GM18499 (cell line): ENCODE results near the gene B3GALT6.
"Not testable (repeated sequence)": the region's sequence is repeated elsewhere in the genome, so short reads cannot be mapped to it uniquely, and the experiment has no call there.

ENCODE experiments used
- ATAC-seq: cut with Tn5 transposase; IDR thresholded peaks from one replicate; pipeline ENCODE4 v1.9.1; 2021; ENCODE audit warnings: moderate number of reproducible peaks; ENCODE audit not compliant: insufficient read depth, unreplicated experiment

B3GALT6 gene

DNA sequence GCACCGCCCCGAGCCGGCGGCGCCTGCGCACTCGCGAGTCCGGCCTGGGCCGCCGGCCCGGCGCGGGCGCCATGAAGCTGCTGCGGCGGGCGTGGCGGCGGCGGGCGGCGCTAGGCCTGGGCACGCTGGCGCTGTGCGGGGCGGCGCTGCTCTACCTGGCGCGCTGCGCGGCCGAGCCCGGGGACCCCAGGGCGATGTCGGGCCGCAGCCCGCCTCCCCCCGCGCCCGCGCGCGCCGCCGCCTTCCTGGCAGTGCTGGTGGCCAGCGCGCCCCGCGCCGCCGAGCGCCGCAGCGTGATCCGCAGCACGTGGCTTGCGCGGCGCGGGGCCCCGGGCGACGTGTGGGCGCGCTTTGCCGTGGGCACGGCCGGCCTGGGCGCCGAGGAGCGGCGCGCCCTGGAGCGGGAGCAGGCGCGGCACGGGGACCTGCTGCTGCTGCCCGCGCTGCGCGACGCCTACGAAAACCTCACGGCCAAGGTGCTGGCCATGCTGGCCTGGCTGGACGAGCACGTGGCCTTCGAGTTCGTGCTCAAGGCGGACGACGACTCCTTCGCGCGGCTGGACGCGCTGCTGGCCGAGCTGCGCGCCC lies at the start of gene B3GALT6:
TSS of gene B3GALT6 (plus strand) at position 30 of the 588 bp plus-strand sequence. CDS start at position 72, 42 bp downstream.
- no peak for ATAC-seq

DNA sequence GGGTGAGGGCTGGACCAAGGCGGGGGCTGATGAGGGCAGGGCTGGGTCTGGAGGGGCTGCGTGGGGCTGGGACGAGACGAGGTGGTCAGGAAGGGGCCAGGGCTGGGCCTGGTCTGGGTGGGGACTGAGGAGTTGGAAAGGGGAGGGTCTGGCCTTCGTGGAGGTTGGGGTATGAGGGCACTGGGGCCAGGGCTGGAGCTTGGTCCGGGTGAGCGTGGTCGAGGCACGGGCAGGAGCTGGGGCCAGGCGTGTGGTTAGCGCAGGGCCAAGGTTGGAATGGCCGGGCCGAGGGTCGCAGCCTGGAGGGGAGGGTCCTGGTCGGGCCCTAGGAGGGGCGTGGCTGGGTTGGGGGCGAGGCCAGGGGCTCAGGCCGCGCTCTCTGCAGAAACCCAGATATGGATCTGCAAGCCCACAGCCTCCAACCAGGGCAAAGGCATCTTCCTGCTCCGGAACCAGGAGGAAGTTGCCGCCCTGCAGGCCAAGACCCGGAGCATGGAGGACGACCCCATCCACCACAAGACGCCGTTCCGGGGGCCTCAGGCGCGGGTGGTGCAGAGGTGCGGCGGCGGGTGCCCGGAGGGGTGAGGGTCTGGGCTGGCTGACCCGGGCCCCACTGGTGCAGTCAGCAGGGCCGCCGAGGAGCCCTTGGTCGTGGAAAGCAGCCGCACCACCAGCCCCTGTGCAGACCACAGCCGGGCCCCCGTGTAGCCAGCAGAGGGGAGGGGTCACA lies 49.4 kb upstream of the B3GALT6 start:
- no peak for ATAC-seq

DNA sequence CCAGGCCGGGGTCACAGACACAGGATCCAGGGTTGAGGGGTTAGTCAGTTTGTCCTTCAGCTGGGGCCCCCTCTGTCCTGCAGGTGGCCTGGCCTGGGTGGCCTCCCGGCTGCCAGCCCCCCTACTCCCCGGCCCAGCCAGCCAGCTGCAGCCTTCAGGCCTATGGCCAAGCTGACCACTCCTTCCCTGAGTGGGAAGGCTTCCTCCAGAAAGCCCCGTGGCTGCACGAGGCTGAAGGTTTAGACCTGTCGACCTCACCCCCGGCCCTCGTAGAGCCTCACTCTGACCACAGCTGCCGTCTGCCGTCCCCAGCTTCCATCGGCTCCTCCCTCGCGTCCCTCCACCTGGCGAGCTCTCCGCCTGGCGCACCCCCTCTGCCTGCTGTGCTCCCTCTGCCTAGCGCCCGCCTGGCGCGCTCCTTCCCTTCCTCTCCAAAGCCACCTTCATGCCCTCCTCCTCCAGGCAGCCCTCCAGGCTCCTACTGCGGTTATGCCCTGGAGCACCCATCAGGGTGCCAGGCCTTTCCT lies 48.8 kb upstream of the B3GALT6 start:
- no peak for ATAC-seq

DNA sequence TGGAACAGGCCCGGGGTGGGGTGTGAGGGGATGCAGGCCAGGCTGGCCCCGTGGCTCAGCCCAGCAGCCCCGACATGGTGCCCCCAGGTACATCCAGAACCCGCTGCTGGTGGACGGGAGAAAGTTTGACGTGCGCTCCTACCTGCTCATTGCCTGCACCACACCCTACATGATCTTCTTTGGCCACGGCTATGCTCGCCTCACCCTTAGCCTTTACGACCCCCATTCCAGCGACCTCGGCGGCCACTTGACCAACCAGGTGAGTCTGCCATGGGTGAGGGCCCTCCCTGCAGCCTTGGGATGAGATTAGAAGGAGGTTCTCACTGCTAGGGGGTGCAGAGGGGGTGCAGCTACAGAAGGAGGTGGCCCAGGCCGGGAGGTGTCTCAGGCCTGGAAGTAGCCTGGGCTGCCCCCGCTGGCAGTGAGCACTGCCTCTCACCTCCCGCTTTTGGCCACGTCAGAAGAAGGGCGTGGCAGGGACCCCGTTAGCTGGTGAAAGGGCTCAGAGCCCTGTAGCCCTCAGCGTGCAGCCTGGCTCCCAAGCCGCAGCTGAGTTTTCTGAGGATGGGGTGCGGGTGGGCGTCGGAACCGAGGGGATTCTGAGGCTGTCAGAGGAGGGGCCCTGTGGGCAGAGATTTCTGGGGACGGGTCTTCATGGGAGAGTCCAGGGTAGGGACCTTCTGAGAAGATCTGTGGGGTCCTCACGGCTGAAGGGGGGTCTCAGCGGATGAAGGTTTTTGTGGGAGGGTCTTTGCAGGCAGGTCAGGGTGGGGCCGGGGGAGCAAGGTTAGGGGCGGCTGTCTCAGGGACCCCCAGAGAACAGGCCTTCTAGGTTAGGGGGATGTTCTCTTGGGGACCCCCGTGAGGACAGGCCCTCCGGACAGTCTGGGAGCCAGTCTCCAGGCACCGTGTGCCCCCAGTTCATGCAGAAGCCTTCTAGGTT lies 47.9 kb upstream of the B3GALT6 start:
- ATAC-seq: no peak

DNA sequence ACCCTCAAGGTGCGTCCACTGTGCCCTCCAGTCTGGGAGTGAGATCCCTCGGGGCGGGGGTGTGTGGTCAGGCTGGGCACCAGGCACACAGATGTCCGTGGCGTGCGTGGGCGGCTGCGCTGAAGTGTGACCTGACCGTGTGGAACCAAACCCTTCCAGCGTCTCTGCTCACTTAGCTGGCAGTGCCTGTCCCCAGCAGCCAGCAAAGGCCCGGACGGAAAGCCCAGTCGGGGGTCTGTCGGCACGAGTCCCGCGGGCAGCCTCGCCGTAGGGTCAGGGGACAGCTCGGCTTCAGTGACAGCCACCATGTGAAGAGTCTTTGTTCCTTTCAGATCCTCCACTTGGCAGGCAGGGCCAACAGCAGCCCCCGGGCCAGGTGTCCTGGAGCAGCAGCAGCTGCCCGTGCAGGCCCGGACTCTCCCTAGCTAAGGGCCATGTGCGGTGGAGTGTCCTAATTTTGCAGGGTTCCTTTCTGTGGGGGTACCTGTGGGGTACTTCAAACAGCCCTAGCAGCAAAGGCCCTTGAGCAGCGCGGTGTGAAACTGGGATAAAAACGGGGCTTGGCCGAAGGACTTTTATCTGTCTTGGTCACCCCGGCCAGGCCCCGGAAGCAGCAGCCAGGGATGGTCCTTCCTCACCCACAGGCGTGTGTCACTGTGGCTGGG lies 46.8 kb upstream of the B3GALT6 start:
- ATAC-seq: no peak

DNA sequence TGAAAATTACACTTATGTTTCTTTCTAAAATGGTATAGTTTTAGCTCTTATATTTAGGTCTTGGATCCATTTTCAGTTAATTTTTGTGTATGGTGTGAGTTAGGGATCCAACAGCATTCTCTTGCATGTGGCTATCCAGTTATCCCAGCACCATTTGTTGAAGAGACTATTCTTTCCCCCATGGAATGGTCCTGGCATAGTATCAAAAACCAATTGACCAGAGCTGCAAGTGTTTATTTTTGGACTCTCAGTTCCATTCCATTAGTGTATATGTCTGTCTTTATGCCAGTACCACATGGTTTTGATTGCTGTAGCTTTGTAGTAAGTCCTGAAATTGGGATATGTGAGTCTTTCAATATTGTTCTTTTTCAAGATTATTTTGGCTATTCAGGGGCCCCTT lies 44.1 kb upstream of the B3GALT6 start:
- ATAC-seq: no peak

DNA sequence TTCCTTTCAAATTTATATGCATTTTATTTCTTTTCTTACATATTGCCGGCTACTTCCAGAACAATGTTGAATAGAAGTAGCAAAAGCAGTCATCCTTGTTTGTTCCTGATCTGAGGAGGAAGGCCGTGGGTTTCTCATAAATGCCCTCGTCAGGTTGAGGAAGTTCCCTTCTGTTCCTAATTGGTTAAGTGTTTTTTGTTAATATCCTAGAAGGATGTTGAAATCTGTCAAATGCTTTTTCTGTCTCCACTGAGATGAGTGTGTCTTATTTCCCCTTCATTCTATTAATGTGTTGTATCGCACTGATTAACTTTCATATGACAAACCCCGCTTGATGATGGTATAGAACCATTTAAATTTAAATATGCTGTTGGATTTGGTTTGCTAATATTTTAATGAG lies 42.9 kb upstream of the B3GALT6 start:
- ATAC-seq: no peak

DNA sequence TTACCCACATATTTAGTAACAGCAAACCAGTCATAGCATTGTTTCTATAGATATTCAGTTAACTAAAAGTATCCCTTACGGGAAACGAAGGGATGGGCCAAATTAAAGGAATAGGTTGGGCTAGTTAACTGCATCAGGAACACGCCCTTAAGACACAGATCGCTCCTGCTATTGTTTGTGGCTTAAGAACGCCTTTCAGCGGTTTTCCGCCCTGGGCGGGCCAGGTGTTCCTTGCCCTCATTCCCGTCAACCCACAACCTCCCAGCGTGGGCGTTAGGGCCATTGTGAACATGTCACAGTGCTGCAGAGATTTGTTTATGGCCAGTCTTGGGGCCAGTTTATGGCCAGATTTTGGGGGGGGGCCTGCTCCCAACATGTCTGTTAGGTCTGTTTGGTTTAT lies 40.3 kb upstream of the B3GALT6 start:
- ATAC-seq: no peak

DNA sequence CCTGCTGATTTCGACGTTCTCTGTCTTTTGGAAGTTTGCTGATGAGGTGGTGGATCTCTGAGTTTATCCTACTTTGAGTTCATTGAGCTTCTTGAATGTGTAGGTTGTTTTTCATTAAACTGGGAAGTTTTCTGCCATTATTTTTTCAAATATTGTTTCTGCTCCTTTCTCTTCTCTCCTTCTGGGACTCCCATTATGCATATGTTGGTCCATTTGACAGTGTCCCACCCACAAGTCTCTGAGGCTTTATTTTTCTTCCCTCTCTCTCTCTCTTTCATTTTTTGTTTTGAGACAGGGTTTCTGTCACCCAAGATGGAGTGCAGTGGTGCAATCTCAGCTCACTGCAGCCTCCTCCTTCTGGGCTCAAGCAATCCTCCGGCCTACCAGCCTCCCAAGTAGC lies 37.3 kb upstream of the B3GALT6 start:
- no peak for ATAC-seq

DNA sequence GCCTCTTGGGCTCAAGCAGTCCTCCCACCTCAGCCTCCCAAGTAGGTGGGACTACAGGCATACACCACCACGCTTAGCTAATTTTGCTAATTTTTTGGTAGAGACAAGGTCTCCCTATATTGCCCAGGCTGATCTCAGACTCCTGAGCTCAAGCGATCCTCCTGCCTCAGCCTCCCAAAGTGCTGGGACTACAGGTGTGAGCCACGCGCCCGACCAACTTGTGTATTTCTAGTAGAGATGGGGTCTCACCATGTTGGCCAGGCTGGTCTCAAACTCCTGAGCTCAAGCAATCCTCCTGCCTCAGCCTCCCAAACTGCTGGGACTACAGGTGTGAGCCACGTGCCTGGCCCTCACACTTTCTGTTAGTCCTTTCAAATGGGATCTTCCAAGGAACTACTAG lies 36.3 kb upstream of the B3GALT6 start:
- not testable (repeated sequence) for ATAC-seq

DNA sequence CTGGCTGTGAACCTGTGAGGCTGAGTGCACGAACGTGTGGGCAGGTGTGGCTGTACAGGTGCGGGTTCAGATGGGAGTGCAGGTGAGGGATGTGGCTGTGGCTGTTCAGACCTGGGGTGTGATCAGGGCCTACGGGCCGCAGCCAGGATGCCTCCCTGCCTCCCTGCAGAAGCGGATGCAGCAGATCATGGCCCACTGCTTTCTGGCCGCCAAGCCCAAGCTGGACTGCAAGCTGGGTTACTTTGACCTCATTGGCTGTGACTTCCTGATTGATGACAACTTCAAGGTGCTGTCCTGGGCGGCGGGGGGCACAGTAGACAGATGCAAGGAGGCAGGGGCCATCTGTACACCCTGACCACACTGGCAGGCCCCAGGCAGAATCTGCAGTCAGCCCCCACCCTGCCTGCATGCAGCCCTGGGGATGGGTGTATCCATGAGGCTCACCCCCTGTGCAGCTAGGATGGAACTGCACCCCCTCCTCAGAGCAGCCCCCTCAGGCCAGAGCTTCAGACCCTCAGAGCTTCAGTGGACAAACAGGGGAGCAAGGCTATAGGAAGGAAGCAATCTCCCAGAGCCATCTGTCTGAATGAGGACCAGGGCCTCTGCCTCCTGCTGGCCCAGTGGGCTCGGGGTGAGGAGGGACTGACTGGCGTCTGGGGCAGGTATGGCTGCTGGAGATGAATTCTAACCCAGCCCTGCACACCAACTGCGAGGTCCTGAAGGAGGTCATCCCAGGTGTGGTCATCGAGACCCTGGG lies 35.4 kb upstream of the B3GALT6 start:
- ATAC-seq: no peak

DNA sequence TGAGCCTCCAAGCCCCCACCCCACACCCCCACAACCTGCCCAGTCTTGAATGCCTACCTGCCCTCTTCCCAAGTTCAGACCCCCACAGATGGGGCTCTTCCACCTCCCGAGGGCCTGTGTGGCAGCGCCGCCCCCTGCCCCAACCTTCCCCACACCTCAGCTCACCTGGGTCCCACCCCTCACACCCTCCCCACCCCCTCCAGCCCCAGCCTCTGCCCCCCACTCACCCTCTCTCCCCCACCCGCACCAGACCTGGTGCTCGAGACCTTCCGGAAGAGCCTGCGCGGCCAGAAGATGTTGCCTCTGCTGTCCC lies 34.9 kb upstream of the B3GALT6 start:
- ATAC-seq: no peak

DNA sequence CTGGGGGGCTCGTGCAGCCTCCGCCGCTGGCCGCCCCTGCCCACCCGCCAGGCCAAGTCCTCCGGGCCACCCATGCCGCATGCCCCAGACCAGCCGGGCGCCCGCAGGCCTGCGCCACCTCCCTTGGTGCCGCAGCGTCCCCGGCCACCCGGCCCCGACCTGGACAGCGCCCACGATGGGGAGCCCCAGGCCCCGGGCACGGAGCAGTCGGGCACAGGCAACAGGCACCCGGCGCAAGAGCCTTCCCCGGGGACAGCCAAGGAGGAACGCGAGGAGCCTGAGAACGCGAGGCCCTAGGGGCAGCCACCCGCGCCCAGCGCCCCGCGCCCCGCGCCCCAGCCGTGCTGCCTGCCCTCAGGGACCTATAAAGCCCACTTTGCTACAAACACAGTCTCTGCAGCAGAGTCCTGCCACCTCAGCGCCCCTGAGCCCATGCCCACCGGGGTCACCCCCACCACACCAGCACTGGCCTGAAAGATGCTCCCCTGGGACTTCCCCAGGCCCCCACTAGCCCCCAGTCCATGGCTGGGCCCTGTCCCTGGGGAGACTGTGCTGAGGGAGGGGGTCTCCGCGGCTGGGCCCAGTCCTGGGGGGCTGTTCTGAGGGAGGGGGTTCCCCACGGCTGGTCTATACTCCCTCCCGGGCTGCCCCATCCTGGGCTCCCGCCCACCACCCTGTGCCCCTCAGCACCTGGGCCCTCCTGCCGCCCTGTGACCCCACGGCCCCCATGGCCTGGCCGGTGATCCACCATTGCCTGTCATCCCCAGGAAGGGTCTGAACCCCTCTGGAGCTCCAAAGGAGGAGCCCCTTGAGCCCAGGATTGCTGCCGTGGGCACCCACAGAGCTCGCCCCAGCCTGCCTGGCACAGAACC lies 34.2 kb upstream of the B3GALT6 start:
- ATAC-seq: no peak

DNA sequence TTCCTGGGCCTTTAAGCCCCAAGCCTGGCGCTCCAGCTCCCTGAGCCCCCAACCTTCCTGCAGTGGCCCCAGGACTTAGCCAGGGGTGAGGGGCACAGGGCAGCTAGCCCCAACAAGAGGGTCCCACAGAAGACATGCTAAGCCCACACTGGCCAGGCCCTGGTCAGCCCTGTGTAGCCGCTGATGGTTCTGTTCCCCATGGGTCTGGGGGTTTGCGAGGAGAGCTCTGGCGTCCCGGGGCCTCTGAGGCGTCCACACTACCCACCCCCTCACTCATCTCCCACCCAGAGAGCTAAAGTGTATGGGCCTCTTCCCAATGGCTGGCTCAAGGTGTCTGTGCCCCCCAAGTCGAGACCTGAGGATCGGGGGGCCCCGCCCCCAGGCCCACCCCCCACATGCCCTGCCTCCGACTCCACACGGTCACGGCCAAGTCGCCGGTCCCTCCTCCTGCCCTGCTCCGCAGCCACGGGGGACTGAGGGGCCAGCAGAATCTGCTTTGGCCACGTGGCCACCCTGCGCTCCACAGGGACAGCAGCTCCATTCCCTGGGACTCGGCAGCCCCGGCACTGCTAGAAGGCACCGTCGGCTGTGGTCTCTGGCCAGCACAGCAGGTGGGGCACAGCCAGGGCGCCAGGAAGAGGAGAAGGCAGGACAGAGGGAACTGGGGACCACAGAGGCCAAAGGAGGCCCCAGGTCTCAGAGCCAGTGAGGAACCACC lies 33.5 kb upstream of the B3GALT6 start:
- ATAC-seq: no peak

DNA sequence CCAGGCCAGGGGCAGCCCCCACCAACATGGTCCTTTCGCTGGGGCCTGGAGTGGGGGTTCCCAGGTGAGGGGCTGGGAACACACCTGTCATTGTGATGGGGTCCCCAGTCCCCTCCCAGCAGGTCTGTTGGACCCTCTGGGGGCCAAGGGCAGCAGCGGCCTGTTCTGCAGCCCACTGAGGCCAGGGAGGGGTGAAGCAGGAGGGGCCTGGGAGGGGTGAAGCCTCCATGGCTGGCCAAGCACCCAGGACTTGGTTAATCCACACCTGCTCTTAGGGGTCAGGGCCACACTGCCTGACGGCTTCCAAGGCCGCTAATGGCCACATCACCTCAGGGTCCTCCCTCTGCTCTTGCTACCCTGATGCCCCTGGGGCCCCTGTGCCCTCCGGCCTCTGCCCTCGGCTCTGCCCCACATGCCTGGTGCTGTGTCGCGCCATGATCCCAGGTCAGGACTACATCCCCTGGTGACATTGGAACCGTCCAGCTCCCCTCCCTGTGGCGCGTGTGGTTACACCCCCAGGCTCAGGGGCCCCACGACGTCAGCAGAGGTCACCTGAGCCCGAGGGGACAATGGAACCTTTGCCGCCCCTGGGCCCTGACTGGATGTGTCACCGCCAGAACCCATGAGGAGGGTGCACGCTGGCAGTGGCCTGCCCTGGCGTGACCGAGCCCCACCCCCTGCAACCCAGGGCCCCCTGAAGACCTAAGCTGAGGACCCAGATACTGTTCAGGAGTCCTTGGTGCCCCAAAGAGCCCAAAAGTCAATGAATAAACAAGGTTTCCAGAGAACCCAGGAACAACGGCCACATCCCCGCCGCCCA lies 32.7 kb upstream of the B3GALT6 start:
- no peak for ATAC-seq

DNA sequence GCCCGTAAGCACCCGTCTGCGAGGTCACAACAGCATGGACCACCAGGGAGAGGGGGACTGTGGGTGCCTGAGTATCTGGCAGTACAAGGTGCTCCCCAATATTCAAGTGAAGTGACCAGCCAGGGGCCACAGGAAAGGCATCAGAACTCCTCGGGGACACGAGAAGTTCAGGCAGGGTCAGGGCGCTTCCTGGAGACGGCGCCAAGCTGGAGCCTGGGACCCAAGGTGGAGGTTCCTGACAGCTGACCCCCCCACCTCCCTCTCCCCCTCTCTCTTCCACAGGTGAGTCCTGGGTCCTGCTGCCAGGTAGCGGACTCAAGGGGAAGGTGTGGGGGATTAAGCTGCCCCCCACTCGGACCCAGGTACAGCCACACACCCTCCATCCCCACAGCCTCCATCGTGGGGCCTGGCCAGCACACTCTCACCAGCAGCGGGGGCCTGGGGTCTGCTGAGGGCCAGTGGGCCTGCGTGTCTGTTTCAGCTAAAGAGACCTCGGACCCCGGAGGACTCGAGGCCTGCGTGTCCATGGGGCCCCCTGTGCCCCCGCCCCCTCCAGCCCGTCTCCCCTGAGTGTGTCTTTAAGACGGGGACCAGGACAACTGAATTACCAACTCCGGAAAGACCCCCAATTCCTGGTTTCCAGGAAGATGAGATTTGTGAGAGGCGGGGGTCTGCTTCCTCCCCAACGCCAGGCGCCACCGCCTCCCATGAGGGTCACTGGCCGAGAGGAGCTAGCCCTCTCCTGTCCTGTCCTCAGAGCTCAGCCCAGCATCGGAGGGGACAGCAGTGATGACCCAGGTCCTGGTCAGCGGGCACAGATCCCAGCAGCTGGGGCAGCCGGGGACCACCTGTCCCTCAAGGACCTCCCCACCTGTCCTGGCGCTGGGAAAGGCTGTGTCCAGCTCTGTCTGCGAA lies 31.8 kb upstream of the B3GALT6 start:
- no peak for ATAC-seq
